ENCODE measurements around the gene KDM2B.
"Not testable (repeated sequence)": the region's sequence is repeated elsewhere in the genome, so short reads cannot be mapped to it uniquely, and the experiment has no call there.

KDM2B gene

GRCh38 chr12:121583334-121583661 is 2.5 kb upstream of the KDM2B start:
- DNase-seq: not testable (repeated sequence)

DNA sequence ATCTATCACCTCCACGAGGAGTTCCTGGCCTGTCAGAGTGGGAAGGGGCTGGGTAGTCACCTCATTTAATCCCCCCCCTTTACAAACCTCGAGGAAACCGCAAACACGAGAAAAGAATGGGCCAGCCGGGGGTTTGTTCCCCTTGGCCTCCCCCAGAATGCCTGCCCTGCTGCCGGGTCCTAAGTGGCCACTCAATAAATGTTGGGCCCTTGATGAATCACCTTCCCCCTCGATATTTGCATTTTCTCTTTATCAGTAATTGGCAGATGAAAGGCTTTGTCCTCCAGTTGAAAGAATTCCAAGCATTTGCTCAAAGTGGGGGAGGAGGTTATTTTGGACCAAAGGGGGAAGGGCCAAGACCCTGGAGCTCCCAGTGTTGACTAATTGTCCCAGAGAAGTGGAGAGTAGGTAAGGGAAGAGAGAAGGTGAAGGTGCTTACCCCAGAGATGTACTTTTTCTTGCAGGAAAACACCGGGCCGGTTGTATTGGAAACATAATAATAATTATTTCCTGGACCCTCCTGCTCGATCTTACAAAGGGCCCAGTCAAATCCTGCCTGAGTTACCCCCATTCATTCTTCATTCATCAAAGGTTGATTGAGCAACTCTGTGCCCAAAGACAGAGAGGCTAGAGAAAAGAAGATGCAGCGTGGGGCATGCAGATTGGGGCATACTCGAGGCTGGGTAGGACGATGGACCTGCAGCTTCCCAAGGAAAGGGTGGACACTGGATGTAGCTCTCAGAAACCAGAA is 1.9 kb upstream of the KDM2B start:
- DNase-seq: peak; percentile 69

GRCh38 chr12:121581686-121582429 is 1.0 kb upstream of the KDM2B start:
- peak; percentile 58 for DNase-seq

DNA sequence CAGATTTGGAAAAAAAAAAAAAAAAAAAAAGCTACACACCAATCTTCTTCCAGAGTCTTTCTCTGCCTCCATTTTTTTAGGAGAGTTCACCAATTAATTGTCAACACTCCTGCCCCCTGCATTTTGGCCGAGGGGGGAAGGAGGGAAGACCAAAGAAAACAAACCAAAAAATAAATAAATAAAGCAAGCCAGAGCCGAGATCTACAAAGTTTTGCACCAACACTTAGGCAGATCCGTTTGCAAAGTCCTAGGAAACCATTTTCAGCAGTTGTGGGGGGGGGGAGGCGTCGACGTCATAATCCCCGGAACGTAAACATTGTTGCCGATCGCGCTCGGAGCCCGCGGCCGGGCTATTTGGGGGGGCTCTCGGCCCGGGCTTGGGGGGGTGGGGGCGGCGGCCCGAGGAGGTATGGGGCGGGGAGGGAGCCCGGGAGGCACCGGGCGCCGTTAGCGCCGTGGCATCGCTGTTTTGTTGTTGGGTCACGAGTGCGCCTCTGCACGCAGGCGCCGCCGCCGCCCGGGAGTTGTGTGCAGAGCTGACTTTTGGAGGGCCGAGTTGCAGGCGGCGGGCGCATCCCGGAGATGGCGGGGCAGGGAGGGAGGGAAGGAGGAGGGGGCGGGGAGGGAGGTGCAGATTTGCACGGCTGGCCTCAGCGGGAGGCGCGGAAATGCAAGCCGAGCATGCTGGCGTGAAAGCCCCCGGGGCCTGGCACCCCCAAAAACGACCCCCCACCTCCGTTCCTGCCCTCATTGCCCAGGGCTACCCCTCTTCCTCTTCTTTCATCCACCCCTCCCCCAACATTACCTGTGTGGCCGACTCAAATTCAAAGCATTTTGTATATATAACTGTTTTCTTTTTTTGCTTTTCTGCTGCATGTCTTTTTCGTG is 598 bp downstream of the KDM2B start:
- DNase-seq: peak; percentile 74

DNA sequence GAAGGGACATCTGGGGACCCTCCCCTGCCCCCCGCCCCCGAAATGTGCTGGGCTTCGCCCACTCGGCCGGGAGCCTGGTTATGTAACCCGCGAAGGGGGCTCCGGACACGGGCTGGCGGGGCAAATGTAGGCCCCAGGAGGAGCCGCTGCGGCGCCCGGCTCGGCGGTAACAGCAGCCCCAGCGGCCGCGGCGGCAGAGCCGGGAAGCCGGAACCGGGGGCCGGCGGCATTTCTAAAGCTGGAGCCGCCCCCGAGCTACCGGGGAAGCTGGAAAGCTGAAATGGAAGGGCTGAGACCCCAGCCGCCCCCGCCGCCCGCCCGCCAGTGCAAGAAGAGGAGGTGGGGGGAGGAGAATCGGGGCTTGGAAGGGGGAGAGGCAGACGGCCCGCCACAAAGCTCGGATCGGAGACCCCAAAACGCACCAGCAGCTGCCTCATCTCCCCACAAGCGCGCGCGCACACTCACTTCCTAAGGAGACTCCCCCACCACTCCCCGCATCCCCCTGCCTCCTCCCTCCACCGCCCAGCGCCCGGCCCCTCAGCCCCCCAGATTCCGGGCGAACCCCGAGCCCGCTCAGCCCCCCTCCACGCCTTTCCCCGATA is 1.5 kb downstream of the KDM2B start:
- peak; percentile 45 for DNase-seq

DNA sequence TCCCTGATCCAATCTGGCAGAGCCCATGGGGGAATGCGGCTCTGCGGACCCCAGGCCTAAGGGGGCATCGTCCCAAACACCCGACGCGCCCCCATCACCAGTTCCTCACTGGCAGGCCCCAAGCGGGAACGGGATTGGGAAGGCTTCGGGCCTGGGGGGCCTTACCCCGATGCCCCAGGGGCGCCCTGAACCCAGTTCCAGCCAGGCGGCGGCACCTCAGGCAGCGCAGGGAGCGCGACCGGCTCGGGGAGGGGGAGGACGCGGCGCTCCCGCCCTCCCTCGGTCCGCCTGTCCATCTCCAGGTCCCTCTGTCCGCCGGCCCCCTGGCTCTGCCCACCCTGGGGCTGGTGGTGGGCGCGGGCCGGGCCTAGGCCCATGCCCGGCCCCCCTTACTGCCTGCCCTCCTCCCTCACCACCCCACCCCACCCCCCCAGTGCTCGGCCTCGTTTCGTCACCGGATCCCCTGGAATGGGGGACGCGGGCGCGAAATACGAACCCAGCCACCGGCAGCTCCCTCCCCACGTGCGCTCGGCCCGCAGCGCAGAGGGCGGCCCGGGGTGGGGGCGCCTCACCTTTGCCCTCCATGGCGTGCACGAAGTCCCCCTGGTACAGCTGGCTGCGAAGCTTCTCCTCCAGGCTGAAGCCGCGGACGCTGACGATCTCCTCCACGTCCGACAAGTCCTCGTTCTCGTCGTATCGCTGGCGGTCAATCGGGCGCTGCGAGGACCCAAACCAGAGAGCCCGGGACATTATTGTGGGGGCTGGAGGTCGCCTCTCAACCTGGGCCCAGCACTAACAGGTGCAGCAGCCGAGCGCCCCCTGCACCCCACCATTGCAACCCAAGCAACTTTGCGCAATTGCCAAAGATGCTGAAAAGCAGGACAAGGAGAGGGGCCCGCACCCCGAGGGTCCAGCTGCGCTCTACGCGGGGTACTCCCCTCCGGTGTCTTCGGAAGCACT is 2.3 kb downstream of the KDM2B start:
- peak; percentile 60 for DNase-seq

DNA sequence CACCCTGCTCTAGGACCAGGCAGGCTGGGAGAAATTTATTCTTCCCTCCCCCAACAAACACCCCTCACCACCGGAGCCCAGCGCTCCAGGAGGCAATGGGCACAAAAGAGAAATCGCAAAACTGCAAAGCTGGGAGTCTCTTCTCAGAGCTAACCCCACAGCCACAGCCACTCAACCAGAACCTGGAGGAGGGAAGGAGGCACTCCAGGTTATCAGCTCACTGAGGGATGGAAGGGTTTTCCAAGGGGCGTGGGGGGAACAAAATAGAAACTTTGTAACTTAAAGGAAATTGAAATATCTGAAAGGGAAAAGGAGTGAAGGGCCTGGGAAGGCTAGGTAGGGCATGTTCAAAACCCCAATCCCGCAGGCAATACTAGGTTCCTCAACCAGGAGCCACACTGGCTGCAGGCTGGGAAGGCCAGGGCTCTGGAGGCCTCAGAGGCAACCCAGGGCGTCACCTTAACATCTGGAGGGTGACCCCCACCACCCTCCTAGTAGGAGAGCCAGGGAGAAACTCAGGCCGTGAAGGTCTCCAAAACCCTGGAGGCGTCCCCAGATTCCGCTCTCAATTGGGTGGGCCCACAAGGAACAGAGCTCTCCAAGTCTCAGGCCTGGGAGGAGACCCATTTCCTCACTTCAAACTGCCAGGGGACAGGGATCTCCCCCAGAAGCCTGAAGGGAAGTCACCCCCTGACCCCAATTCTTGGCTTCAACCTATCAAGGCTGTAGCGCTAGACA is 3.2 kb downstream of the KDM2B start:
- no peak for DNase-seq

GRCh38 chr12:121576851-121577391 is 3.9 kb downstream of the KDM2B start:
- DNase-seq: peak; percentile 99

DNA sequence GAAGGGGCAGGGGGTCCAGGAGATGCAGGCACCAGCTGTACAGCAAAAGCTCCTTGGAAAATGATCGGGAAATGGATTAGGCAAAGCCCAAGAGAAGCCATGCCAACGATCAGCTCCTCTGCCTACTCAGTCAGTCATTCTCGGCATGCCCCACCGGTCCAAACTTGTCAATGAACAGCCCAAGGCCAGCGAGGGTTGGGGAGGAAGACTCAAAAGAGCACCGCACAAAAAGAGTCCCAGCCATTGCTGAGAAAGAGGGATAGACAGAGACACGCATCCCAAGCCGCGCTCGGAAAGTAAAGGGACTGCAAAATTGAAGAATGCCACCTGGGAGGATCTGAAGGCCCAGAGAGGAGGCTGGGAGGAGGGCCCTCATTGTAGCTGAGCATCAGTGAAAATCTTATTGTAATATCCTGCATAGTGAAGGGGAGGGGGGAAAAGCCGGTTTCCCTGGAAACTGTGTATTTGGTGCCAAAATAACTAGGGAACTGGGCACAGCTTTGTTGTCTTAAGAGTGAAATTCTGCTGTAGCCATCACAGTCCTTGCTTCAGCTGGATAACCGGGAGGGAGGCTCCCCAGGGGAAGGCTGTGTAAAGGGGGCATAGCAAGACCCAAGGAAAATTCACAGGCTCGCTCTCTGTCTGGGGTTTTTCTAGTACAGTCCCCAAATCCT is 4.7 kb downstream of the KDM2B start:
- peak; percentile 42 for DNase-seq

DNA sequence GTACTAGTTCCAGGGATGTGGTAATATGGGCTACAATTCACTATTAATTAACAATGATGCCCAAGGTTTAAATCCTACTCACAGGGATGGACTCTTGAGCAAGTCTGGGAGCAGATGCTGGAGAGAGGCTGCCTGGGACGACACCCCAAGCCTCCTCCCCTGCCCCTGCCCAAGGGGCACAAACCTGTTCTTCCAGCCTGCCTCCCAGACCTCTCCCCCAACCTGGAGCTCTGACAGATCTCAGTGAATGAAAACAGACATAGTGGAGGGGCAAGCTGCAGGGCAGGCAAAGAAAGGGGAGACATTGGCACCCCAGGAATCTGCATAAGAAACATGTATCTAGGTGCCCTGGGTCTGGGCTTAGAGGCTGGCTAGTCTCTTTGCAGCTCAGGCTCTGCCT is 5.8 kb downstream of the KDM2B start:
- DNase-seq: no peak

DNA sequence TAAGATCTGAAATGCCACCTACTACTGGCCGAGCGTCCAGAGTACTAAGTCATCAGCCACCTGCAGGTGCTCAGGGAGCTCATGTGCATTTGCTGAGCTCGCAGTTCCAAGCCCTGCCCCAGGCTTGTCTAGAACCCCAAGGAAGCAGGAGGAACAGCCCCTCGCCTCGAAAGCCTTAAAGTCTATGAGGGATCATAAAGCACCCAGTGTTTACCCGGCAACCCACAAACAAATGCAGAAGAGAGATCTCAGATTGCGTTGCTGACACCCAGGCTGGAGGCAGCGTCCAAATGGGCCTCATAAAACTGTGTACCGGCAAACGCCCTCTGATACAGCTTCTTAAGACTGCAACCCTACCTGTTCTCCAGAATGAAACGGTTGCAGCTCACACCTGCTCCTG is 6.8 kb downstream of the KDM2B start:
- DNase-seq: no peak

- no peak for DNase-seq
These were observed 8.9 kb downstream of the KDM2B start for GRCh38 chr12:121571920-121572319.

GRCh38 chr12:121570467-121571283 is 10.1 kb downstream of the KDM2B start:
- DNase-seq: no peak

- DNase-seq: peak; percentile 64
These were observed 11.7 kb downstream of the KDM2B start for GRCh38 chr12:121568971-121569751.

- DNase-seq: no peak
These were observed 12.3 kb downstream of the KDM2B start for GRCh38 chr12:121568518-121568917.

- no peak for DNase-seq
These were observed 15.7 kb downstream of the KDM2B start for GRCh38 chr12:121565076-121565475.

- no peak for DNase-seq
These were observed 18.3 kb downstream of the KDM2B start for GRCh38 chr12:121562488-121562887.

DNA sequence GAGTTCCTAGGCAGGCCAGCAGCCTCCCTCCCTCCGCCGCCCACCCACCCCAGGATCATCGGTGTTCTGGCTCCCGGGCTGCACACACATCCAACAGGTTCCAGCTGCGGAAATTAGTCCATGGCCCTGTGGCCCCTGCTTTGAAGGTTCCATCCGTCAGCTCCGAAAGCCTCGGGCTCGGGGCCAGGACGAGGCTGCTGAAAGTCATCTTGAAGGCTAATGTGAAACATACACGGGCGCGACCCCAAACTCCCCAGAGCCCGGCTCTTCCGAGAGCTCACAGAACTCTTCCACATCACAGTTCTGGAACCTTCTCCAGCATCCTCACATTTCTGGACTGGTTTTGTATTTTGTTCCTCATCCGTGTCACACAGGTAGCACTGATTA is 19.8 kb downstream of the KDM2B start:
- no peak for DNase-seq

Data from fibroblast of skin of right biceps (primary cell).